Hematopoietic multipotent progenitor cell (in vitro differentiated cells): ENCODE measurements around the gene IMP3. TPM values are rescaled to one million over a fixed set of nuclear protein-coding genes. Genes with fewer than 3 reads are reported as not detected.
"Not testable (repeated sequence)": the region's sequence is repeated elsewhere in the genome, so short reads cannot be mapped to it uniquely, and the experiment has no call there.

ENCODE experiments used
- DNase-seq, 3 donors: peaks; one replicate each; pipeline ENCODE4 v3.0.0-alpha.2; 2011 to 2015; ENCODE audit warnings: low read depth in 2 of 3, low spot score in 2 of 3
- total RNA-seq: library from RNA; depleted of rRNA; stranded (reverse); fragments of >200 nt; gene quantifications from one replicate; pipeline ENCODE4 v1.2.3, GENCODE V29; 2012

Gene IMP3
- total RNA-seq, 1 donor: 199 TPM

DNA sequence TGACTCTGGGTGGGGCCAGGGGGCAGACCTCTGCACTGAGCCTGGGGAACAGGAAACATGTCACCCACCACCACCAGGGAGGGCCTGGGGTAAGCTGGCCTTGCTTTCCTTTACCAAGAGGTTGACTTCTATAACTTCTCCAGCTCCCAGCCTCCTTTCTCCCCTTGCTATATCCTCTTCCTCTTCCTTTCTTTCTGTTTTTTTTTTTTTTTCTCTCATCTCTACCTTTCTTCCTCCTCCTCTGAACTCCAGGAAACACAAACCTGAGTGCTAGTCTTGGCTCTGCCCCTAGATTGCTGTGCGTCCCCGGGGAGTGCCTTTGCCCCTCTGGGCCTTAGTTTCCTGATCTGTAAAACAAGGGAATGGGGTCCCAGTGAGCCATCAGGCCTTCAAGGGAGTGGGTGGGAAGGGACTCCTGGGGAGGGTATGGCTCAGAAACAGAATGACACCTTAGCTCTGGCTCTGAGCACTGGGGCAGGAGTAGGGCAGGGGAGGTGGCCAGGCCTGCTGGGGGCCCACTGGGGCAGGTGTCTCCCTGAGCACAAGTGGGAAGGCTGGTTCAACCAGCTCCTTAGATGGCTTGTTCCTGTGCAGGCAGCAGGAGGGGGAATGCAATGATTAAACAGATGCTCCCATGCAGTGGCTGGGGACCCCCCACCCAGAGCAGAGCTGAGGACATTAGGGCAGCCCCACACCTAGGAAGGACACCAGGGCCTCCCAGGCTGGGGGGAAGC lies 12.0 kb upstream of the IMP3 start:
- peak in 2 of 3 donors; percentile 6 to 8 for DNase-seq

DNA sequence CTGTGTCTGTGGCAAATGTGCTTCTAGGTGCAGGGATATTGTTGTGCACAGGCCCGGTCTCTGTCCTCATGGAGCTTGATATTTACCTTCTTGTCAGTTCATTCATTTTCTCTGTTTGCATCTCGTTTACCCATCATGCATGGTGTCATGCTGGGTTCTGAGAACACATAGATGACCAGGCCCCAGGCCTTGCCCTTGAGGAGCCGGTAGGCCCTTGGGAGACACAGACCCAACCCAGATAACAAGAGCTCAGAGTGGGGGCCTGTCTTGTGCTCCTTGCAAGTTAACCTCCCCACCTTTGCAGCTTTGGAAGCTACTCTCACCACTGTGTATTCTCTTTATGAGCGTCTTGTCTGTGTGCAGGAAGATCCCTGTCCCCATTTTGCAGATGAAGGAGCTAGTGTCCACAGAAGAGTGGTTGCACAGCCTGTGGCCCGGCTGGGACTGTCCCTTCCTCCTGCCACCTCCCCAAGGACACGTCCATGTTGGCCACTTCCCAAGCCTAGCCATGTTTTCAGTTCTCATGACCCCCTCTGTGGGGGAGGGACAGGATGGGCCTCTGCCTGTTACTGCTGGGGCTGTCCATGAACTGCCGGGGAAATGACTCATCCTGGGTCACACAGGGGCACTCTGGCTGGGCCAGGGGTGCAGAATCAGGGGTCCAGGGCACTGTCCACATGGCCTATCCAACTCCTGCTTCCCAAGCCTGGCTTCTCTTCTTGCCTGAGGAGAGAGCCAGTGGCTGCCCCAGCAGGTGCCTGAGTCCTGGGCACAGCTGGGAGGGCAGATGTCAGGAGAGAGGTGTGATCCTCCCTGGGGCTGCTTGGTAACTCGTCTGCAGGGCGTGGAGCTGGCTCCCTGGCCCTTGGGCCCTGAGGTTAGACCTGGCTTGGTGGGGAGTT lies 11.1 kb upstream of the IMP3 start:
- DNase-seq: peak in 1 of 3 donors; percentile 12

DNA sequence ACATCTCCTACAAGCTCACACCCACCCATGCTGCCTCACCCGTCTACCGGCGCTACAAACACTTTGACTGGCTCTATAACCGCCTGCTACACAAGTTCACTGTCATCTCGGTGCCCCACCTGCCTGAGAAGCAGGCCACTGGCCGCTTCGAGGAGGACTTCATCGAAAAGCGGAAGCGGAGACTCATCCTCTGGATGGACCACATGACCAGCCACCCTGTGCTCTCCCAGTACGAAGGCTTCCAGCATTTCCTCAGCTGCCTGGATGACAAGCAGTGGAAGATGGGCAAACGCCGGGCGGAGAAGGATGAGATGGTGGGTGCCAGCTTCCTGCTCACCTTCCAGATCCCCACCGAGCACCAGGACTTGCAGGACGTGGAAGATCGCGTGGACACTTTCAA lies 9.8 kb upstream of the IMP3 start:
- DNase-seq: no peak

DNA sequence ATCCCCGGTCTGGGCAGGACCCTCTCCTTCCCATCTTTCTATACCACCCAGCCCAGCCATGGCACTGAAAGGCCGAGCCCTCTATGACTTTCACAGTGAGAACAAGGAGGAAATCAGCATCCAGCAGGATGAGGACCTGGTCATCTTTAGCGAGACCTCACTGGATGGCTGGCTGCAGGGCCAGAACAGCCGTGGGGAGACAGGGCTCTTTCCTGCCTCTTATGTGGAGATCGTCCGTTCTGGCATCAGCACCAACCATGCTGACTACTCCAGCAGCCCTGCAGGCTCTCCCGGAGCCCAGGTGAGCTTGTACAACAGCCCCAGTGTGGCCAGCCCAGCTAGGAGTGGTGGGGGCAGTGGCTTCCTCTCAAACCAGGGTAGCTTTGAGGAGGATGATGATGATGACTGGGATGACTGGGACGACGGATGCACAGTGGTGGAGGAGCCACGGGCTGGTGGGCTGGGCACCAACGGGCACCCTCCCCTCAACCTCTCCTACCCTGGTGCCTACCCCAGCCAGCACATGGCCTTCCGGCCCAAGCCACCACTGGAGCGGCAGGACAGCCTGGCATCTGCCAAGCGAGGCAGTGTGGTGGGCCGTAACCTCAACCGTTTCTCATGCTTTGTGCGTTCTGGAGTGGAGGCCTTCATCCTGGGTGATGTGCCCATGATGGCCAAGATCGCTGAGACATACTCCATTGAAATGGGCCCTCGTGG lies 9.2 kb upstream of the IMP3 start:
- DNase-seq: no peak

DNA sequence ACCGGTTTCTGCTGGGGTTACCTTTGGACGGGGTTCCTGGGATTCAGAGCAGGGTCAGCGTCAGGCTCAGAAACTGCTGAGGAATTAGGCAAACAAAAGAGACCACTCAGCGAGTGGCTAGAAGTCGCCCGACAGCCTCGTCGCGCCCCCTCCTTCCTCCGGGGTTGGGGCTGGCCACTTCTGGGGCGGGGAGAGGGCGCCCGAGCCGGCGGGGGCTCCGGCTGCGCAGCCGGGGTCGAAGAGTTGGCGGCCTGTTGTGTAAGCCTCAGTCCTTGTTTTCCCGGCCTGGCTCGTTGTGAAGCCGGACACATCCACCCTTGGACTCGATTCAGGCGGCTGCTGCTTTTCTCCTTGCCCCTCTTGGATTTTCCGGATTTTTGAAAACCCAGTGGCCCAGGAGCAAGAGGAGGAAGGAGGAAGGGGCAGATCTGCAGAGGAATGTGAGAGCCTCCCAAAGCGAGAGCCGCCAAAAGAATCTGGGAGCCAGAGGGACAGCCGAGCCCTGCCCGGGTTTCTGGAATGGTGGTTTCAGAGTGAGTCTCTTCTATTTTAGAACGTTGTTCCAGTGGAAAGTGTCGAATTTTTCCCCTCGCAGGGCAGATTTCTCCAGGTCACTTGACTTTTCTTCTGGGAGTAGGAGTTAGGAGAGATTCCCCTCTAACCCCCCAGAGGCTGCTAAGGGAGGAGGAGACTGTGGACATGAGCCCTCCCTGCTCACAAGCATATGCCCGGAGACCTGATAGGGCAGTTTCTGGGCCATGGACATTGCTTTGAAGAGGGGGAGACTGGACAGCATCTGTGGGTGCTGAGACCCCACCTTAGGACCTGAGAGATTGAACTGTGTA lies 8.4 kb upstream of the IMP3 start:
- DNase-seq: no peak

DNA sequence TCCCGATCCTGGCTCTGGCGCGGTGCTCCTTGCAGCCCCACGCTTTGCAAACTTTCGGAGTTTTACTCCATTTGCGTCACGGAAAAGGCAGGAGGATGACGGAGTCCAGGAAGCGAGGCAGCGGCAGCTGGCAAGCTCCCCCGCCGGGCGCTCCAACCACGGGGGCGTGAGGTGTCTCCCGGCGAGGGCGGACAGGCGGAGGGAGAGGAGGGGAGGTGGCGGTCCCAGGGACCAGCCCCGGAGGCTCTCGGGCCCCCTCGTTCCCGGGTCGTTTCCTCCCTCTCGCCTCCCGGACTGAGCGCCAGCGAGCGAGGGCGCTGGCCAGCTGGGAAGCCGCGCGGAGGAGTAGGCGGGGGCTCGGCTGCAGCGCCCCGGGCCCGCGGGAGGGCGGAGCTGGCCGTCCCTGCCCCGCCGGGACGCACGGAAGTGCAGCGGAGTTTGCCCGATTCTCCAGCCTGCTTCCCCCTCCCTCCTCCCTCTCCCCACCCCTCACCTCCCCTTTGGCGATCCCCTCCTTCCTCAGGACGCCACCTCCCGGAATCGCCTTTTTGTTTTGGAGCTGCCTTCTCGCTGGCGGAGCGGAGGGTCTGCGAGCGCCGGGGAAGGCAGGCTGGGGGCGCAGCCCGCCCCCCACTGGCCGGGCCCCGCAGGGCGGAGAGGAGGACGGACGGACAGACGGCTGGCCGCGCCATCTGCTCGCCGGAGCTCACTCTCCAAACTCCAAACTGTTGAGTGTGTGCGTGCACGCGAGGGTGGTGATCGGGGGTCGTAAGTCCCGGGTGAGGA lies 7.5 kb upstream of the IMP3 start, which contains the start of gene SNX33:
Gene SNX33, plus strand, starts transcription at position 543 of the 786 bp plus-strand sequence. CDS start 1,191 bp downstream, outside the sequence.
- DNase-seq: peak; percentile 21 to 61 (median 56)

DNA sequence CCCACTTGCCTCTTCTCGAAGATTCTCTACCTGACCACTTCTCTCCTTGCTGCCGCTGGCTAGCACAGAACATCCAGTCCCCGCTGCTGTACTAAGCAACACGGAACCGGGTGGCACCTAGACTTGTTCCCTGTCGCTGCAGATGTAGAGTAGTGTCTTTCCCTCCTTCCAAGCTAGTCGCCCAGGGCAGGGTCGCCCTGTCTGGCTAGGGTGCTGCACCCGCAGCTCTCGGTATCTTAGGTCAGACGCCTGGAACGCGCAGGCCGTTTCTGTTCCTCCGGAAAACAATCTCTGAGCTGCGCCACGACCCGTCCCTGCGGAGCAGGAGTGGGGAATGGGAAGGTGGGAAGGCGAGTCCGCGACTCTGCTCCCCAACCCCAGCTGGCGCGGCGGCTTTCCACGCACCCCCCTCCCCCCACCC lies 6.9 kb upstream of the IMP3 start:
- peak in 1 of 3 donors; percentile 13 for DNase-seq

DNA sequence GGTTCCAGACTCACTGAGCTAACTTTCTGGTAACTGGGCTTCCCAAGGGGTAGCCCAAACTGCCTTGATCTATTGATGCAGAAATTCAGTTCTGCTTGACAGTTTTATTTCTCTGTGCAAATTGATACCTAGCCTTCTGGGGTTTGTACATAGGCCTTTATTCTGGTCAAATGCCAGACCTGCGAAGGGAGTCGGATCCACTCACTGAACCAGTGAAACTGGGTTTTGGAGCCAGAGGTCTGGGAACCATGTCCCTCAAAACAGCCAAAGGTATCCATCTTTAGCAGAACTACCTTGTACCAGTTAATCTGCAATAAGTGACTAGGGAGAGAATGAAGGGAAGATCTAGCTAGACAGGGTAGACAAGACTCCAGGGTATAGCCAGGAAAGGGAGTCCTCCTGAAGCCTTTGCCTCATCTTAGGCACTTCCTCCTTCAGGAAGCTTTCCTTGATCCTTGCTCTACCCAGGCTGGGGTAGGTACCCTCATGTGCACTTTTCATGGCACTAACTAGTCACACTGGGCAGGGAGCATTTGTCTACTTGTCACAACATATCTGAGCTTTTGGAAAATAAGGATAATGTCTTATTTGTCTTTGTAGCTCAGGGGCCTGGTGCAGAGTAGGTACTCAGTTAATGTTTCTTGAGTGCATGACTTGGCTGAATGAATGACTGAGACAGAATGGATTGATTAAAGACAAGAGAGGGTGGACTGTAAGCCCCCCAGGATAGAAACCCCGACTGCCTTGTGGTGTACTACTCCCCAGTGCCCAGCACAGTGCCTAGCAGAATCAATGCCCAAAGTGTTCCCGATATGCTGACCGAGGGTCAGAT lies 6.3 kb upstream of the IMP3 start:
- DNase-seq: no peak

DNA sequence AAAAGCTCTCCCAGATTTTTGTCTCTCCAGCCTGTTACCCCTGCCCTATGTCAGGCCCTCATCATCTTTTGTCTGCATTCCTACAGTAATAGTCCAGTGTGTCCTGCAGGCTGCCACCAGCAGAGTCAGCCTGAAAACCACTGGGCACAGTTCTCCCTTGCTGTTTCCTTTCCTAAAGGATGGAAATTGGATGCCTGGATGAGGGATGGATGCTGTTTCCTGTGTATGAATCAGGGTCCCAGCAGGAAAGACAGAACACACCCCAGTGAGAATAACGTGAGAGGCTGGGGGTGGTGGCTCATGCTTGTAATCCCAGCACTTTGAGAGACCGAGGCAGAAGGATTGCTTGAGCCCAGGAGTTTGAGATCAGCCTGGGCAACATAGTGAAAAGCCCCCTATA lies 4.4 kb upstream of the IMP3 start:
- no peak for DNase-seq

DNA sequence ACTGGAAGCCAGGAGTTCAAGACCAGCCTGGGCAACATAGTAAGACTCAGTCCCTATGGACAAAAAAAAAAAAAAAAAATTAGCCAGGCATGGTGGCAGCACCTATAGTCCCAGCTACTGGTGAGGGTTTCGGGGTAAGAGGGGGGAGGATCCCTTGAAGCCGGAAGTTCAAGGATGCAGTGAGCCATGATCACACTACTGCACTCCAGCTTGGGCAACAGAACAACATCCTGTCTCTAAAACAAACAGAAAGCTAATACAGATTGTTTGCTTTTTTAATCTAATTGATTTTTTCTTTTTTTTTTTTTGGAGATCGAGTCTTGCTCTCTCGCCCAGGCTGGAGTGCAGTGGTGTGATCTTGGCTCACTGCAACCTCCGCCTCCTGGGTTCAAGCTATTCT lies 1.6 kb upstream of the IMP3 start:
- no peak for DNase-seq

DNA sequence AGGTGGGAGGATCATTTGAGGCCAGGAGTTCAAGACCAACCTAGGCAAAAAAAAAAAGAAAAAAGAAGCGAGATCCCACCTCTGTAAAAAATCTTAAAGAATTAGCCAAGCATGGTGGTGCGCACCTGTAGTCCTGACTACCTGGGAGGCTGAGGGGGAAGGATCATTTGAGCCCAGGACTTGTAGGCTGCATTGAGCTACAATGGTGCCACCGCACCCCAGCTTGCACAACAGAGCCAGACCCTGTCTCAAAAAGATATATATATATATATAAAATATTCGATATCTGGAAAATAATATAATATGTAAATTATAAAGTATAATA lies 1.1 kb upstream of the IMP3 start:
- no peak for DNase-seq

DNA sequence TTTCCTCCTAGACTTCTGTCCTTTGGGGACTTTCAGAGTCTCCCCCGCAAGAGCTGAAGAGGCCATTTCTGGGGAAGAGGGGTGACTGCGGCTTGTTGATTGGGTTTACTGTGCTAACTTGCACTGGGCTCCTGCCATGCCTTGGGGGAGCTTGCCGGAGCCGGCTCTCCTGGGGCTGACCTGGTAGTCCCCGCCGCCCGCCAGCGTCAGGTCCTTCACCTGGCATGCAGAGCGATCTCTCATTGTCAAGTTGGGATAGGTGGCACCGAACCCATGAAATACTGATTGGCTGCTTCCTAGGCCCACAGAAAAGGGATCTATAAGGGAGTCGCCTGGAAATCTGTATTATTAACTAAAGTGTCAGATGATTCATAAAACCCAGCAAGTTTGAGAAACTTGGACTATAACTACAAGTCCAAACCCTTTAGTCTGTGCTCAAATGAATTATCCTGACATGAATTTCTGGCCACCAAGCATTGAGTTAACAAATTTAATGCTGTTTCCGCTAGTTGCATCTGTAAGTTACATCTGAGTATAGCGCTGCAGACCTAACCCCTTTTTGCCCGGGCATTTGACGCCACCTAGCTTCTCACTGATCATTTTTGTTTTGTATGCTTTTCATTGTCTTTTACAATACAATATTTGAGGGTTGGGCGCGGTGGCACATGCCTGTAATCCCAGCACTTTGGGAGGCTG lies 607 bp upstream of the IMP3 start:
- peak; percentile 35 to 85 (median 79) for DNase-seq

DNA sequence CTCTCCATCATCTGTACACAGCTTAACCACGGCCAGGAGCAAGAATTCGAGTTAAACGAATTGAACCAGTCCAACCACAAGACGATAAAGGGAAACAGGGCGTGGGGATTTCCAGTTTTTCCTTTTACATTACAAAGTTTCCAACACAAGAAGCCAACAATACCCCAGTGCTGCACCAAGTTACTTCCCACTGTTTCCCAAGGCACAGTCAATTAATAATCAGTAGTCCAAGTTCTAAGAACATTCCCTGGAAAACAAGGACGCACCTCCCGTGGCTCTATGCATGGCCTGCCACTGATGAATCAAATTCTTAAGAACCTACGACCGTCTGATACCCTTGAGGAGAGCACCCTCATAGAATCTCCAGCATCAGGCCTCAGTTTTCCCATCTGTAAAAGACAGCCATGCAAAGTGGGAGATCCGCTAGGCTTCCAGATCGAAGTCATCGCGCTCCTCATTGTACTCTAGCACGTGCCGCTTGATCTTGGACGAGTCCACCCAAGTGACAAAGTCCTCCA lies 774 bp downstream of the IMP3 start:
- DNase-seq: no peak

DNA sequence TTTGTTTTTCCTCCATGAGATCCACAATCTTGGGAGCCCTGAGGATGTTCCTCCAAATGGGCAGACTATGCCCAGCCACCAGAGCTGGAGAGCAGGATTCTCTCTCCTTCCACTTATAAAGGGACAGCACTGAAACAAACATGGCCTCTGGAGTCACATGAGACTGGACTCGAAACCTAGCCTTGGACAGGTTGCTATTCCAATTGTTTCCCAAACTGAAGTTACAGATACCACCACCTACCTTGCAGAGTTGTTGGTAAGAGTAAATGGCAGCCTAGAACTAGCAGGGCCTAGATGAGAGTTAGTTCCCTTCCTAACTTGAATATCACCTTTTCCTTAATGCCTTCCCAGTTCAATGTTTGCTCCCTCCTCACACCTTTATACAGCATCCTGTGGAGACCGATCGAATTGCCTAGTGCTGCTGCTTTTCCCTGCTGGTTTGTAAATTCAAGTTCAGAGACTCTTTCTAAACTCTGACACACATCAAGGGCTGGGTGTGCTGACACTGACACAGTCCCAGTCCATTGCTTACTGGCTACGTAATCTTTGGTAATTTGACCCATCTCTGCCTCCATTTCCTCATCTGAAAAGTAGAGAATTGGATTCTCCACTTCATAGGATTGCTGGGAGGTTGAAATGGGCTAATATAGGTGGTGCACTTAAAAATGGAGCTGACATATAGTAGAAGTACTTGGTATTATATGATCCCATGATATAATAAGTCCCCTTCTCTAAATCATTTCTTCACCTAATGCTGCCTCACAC lies 2.6 kb downstream of the IMP3 start:
- no peak for DNase-seq

DNA sequence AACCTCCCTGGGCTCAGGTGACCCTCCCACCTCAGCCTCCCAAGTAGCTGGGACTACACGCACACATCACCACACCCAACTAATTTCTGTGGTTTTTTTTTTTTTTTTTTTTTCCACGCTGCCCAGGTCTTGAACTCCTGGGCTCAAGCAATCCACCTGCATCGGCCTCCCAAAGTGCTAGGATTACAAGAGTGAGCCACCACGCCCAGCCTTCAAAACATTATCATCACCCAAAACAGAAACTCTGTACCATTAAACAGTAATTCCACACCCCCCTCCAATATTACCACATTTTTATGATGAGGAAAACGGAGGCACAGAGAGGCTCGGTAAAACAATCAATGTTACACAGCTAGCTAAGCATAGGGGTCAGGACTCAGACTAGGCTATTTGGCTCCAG lies 4.0 kb downstream of the IMP3 start:
- no peak for DNase-seq

DNA sequence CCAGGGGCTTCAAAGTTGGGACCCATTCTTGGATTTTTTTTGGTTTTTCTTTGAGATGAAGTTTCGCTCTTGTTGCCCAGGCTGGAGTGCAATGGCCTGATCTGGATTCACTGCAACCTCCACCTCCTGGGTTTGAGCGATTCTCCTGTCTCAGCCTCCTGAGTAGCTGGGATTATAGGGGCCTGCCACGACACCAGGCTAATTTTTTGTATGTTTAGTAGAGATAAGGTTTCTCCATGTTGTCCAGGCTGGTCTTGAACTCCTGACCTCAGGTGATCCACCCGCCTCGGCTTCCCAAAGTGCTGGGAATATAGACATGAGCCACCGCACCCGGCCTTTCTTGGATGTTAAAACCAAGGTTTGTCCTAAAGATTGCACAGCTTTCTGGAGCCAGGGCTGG lies 6.1 kb downstream of the IMP3 start:
- not testable (repeated sequence) for DNase-seq

DNA sequence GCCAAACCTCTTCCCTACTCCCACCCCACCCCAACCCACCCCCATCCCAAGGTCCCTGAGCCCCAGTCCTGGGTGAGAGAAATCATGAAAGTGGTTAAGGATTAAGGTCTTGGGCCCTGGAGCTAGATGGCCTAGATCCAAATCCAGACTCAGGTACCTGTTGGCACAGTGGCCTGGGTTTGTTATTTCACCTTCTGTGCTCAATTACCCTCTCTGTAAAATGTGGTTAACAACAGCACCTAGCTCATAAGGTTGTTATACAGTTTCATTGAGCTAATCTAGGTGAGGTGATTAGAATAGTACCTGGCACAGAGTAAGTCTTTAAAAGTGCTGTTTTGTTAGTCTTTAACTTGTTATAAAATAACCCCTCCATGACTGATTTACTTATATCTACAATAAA lies 8.1 kb downstream of the IMP3 start:
- no peak for DNase-seq
